CD4-positive, alpha-beta T cell treated with Interleukin-4 for 4 hours (primary cell): ENCODE data around the gene CATSPERB.
"Not testable (repeated sequence)": the region's sequence is repeated elsewhere in the genome, so short reads cannot be mapped to it uniquely, and the experiment has no call there.

Source experiments
- DNase-seq: peaks from one replicate; pipeline ENCODE4 v3.0.0-alpha.2; 2020

The CATSPERB gene

GRCh38 chr14:91731986-91732385, at the start of gene CATSPERB:
Gene CATSPERB, minus strand, starts transcription at chr14:91732086. Its CDS starts 2,607 bp downstream, at chr14:91729479.
- no peak for DNase-seq

- DNase-seq = no peak
These were observed 48.6 kb upstream of the CATSPERB start for GRCh38 chr14:91780452-91780851.

GRCh38 chr14:91778217-91778616, 46.3 kb upstream of the CATSPERB start:
- DNase-seq = no peak

GRCh38 chr14:91774140-91775096, 42.5 kb upstream of the CATSPERB start:
- DNase-seq = no peak

GRCh38 chr14:91770185-91770584, 38.3 kb upstream of the CATSPERB start:
- DNase-seq = no peak

GRCh38 chr14:91755570-91756295, 23.8 kb upstream of the CATSPERB start:
- no peak for DNase-seq

GRCh38 chr14:91754819-91755218, 22.9 kb upstream of the CATSPERB start:
- no peak for DNase-seq

- no peak for DNase-seq
These were observed 22.3 kb upstream of the CATSPERB start for GRCh38 chr14:91754185-91754584.

- DNase-seq = no peak
These were observed 21.7 kb upstream of the CATSPERB start for GRCh38 chr14:91753501-91754128.

GRCh38 chr14:91752961-91753360, 21.1 kb upstream of the CATSPERB start:
- no peak for DNase-seq

- no peak for DNase-seq
These were observed 19.8 kb upstream of the CATSPERB start for GRCh38 chr14:91751719-91752118.

GRCh38 chr14:91750634-91751198, 18.8 kb upstream of the CATSPERB start:
- no peak for DNase-seq

GRCh38 chr14:91749868-91750267, 18.0 kb upstream of the CATSPERB start:
- no peak for DNase-seq

GRCh38 chr14:91748049-91748448, 16.2 kb upstream of the CATSPERB start:
- DNase-seq = no peak

- no peak for DNase-seq
These were observed 13.5 kb upstream of the CATSPERB start for GRCh38 chr14:91745344-91745743.

- no peak for DNase-seq
These were observed 12.2 kb upstream of the CATSPERB start for GRCh38 chr14:91744068-91744480.

GRCh38 chr14:91743305-91743653, 11.4 kb upstream of the CATSPERB start:
- DNase-seq = no peak

- DNase-seq = no peak
These were observed 10.9 kb upstream of the CATSPERB start for GRCh38 chr14:91742621-91743304.

GRCh38 chr14:91739867-91740266, 8.0 kb upstream of the CATSPERB start:
- not testable (repeated sequence) for DNase-seq

GRCh38 chr14:91737619-91738018, 5.7 kb upstream of the CATSPERB start:
- DNase-seq = no peak

- DNase-seq = no peak
These were observed 1.1 kb upstream of the CATSPERB start for GRCh38 chr14:91732859-91733477.

- DNase-seq = no peak
These were observed 553 bp upstream of the CATSPERB start for GRCh38 chr14:91732439-91732838.
